Measurements from ENCODE around the gene ECHDC3. TPM values are rescaled to one million over a fixed set of nuclear protein-coding genes. Genes with fewer than 3 reads are reported as not detected.

ECHDC3 gene
- total and polyA plus RNA-seq, 2 of the 13 experiments (the other 11 are each of a cell fraction or from before 2014, with no cell fraction given), result not detected

DNA sequence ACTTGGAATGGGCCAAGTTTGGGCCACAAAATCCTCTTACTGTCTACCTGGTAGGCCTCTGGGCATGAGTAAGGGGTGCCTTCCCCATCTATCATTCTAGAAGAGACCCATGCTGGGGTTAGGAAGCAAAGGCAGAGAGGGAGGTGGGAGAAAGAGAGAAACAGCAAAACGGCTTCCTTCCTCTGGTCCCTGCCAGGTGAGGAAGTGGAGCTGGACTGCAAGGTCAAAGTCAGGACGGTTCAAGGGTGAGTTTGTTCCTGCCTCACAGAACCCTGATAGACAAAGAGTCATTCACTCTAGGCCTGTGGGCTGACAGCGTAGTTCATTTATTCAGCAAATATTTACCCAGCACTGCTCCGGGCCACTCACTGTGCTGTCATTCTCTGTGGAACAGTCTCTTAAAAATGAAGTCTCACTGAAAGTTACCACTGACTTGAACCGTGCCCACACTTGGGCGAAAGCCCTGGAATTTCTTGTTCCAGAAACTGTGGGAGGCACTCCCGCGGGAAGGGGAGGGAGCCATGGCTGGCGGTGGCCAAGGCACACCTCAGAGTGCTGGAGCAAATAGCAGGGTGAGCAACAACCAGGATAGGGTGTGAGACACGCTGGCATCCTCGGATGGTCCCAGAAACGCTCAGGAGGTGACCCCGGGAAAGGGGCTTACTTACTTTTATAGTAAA lies 26.2 kb upstream of the ECHDC3 start (continued):
- TF ChIP-seq, protein P1, sequence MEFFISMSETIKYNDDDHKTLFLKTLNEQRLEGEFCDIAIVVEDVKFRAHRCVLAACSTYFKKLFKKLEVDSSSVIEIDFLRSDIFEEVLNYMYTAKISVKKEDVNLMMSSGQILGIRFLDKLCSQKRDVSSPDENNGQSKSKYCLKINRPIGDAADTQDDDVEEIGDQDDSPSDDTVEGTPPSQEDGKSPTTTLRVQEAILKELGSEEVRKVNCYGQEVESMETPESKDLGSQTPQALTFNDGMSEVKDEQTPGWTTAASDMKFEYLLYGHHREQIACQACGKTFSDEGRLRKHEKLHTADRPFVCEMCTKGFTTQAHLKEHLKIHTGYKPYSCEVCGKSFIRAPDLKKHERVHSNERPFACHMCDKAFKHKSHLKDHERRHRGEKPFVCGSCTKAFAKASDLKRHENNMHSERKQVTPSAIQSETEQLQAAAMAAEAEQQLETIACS (CRISPR knock-in tag; IDR thresholded peaks at IDR 0.05), result no peak
- no peak for TF ChIP-seq TEAD2 (CRISPR knock-in tag; IDR thresholded peaks at IDR 0.05)
- no peak for TF ChIP-seq ZNF562 (CRISPR knock-in tag; IDR thresholded peaks at IDR 0.05; ENCODE audit: borderline replicate concordance)
- peak; percentile 37; the same call in 1 of the 2 replicates for TF ChIP-seq ZNF331 (CRISPR knock-in tag; IDR thresholded peaks at IDR 0.05)
- no peak for TF ChIP-seq PRPF4 (IDR thresholded peaks at IDR 0.05; ENCODE audit: low read depth, low read length, poor library complexity, severe bottlenecking)
- peak; percentile 97 for TF ChIP-seq NCOR1 (IDR thresholded peaks at IDR 0.05; ENCODE audit: borderline replicate concordance, low read length)
- 0 out of 2 replicates have a peak, but pooled peaks have one; percentile 17 for TF ChIP-seq RBFOX2 (IDR thresholded peaks at IDR 0.05; ENCODE audit: low read depth, low read length)
- no peak for TF ChIP-seq NFE2L1 (CRISPR knock-in tag; IDR thresholded peaks at IDR 0.05; ENCODE audit: borderline replicate concordance)
- TF ChIP-seq ZNF446 (CRISPR knock-in tag; IDR thresholded peaks at IDR 0.05), result no peak
- peak; percentile 73; the same call in 1 of the 2 replicates for TF ChIP-seq ZFP82 (CRISPR knock-in tag; IDR thresholded peaks at IDR 0.05; ENCODE audit: borderline replicate concordance)
- peak; percentile 88; the same call in 1 of the 2 replicates for TF ChIP-seq ETV6 (CRISPR knock-in tag; conservative IDR thresholded peaks at IDR 0.05)
- TF ChIP-seq RORA (CRISPR knock-in tag; IDR thresholded peaks at IDR 0.05), result no peak
- no peak for TF ChIP-seq ZNF10 (CRISPR knock-in tag; IDR thresholded peaks at IDR 0.05; ENCODE audit: borderline replicate concordance, low read depth)
- TF ChIP-seq, protein P2, sequence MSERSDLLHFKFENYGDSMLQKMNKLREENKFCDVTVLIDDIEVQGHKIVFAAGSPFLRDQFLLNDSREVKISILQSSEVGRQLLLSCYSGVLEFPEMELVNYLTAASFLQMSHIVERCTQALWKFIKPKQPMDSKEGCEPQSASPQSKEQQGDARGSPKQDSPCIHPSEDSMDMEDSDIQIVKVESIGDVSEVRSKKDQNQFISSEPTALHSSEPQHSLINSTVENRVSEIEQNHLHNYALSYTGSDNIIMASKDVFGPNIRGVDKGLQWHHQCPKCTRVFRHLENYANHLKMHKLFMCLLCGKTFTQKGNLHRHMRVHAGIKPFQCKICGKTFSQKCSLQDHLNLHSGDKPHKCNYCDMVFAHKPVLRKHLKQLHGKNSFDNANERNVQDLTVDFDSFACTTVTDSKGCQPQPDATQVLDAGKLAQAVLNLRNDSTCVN (CRISPR knock-in tag; IDR thresholded peaks at IDR 0.05; ENCODE audit: borderline replicate concordance), result peak; percentile 66; the same call in 1 of the 2 replicates
- no peak for TF ChIP-seq ZNF224 (CRISPR knock-in tag; IDR thresholded peaks at IDR 0.05)
- TF ChIP-seq RFX5 (IDR thresholded peaks at IDR 0.05; ENCODE audit: low read depth, low read length), result no peak
- TF ChIP-seq ZSCAN20 (CRISPR knock-in tag; IDR thresholded peaks at IDR 0.05; ENCODE audit: borderline replicate concordance), result no peak
- TF ChIP-seq, protein P3, sequence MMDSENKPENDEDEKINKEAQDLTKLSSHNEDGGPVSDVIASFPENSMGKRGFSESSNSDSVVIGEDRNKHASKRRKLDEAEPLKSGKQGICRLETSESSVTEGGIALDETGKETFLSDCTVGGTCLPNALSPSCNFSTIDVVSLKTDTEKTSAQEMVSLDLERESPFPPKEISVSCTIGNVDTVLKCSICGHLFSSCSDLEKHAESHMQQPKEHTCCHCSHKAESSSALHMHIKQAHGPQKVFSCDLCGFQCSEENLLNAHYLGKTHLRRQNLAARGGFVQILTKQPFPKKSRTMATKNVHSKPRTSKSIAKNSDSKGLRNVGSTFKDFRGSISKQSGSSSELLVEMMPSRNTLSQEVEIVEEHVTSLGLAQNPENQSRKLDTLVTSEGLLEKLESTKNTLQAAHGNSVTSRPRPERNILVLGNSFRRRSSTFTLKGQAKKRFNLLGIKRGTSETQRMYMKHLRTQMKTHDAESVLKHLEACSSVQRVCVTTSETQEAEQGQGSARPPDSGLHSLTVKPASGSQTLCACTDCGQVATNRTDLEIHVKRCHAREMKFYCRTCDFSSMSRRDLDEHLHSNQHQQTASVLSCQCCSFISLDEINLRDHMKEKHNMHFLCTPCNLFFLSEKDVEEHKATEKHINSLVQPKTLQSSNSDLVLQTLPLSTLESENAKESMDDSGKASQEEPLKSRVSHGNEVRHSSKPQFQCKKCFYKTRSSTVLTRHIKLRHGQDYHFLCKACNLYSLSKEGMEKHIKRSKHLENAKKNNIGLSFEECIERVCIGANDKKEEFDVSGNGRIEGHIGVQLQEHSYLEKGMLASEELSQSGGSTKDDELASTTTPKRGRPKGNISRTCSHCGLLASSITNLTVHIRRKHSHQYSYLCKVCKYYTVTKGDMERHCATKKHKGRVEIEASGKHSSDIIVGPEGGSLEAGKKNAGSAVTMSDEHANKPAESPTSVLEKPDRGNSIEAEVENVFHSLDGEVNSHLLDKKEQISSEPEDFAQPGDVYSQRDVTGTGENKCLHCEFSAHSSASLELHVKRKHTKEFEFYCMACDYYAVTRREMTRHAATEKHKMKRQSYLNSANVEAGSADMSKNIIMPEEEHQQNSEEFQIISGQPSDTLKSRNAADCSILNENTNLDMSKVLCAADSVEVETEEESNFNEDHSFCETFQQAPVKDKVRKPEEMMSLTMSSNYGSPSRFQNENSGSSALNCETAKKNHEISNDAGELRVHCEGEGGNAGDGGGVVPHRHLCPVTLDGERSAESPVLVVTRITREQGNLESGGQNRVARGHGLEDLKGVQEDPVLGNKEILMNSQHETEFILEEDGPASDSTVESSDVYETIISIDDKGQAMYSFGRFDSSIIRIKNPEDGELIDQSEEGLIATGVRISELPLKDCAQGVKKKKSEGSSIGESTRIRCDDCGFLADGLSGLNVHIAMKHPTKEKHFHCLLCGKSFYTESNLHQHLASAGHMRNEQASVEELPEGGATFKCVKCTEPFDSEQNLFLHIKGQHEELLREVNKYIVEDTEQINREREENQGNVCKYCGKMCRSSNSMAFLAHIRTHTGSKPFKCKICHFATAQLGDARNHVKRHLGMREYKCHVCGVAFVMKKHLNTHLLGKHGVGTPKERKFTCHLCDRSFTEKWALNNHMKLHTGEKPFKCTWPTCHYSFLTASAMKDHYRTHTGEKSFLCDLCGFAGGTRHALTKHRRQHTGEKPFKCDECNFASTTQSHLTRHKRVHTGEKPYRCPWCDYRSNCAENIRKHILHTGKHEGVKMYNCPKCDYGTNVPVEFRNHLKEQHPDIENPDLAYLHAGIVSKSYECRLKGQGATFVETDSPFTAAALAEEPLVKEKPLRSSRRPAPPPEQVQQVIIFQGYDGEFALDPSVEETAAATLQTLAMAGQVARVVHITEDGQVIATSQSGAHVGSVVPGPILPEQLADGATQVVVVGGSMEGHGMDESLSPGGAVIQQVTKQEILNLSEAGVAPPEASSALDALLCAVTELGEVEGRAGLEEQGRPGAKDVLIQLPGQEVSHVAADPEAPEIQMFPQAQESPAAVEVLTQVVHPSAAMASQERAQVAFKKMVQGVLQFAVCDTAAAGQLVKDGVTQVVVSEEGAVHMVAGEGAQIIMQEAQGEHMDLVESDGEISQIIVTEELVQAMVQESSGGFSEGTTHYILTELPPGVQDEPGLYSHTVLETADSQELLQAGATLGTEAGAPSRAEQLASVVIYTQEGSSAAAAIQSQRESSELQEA (CRISPR knock-in tag; IDR thresholded peaks at IDR 0.05; ENCODE audit: not compliant biosample characterization), result no peak

Data from HepG2 (cell line).